ENCODE data around the gene CABP2. TPM values are rescaled to one million over a fixed set of nuclear protein-coding genes. Genes with fewer than 3 reads are reported as not detected.

Gene CABP2
- total RNA-seq, 1 donor from 2014 or later = not detected

GRCh38 chr11:67542169-67542568 is 18.9 kb upstream of the CABP2 start:
- no peaks in the 10 kb centered on the region for H3K27me3 ChIP-seq (ENCODE audit: control insufficient read depth, insufficient read depth, low read length)
- no peaks in the 10 kb centered on the region for H3K36me3 ChIP-seq (ENCODE audit: control insufficient read depth, insufficient read depth, low read length)
- FAIRE-seq (no peak), DNase-seq (ENCODE audit: low read depth) (no peak)
- TF ChIP-seq CTCF (IDR thresholded peaks at IDR 0.05; ENCODE audit: insufficient read depth, low read length, severe bottlenecking) = no peak
- H3K4me3 ChIP-seq (ENCODE audit: low read depth, low read length) = no peak overlapping the region

GRCh38 chr11:67541198-67541597 is 18.0 kb upstream of the CABP2 start:
- FAIRE-seq (no peak), DNase-seq (ENCODE audit: low read depth) (no peak)
- TF ChIP-seq CTCF (IDR thresholded peaks at IDR 0.05; ENCODE audit: insufficient read depth, low read length, severe bottlenecking) = no peak
- Histone ChIP-seq H3K4me3 (ENCODE audit: low read depth, low read length) (no peak overlapping the region), H3K36me3 (ENCODE audit: control insufficient read depth, insufficient read depth, low read length) (no peaks in the 10 kb centered on the region), H3K27me3 (ENCODE audit: control insufficient read depth, insufficient read depth, low read length) (no peaks in the 10 kb centered on the region)

GRCh38 chr11:67539550-67539949 is 16.3 kb upstream of the CABP2 start:
- TF ChIP-seq CTCF (IDR thresholded peaks at IDR 0.05; ENCODE audit: insufficient read depth, low read length, severe bottlenecking) = no peak
- Histone ChIP-seq H3K4me3 (ENCODE audit: low read depth, low read length) (no peak overlapping the region), H3K36me3 (ENCODE audit: control insufficient read depth, insufficient read depth, low read length) (no peaks in the 10 kb centered on the region), H3K27me3 (ENCODE audit: control insufficient read depth, insufficient read depth, low read length) (no peaks in the 10 kb centered on the region)
- FAIRE-seq (no peak), DNase-seq (ENCODE audit: low read depth) (no peak)

- FAIRE-seq (no peak), DNase-seq (ENCODE audit: low read depth) (no peak)
- Histone ChIP-seq H3K27me3 (ENCODE audit: control insufficient read depth, insufficient read depth, low read length) (no peaks in the 10 kb centered on the region), H3K4me3 (ENCODE audit: low read depth, low read length) (no peak overlapping the region), H3K36me3 (ENCODE audit: control insufficient read depth, insufficient read depth, low read length) (no peaks in the 10 kb centered on the region)
- TF ChIP-seq CTCF (IDR thresholded peaks at IDR 0.05; ENCODE audit: insufficient read depth, low read length, severe bottlenecking) = no peak
Measured at GRCh38 chr11:67538823-67539505, 15.7 kb upstream of the CABP2 start.

GRCh38 chr11:67538306-67538705 is 15.1 kb upstream of the CABP2 start:
- no peak for FAIRE-seq
- H3K27me3 ChIP-seq (ENCODE audit: control insufficient read depth, insufficient read depth, low read length) = no peaks in the 10 kb centered on the region
- H3K4me3 ChIP-seq (ENCODE audit: low read depth, low read length) = no peak overlapping the region
- H3K36me3 ChIP-seq (ENCODE audit: control insufficient read depth, insufficient read depth, low read length) = no peaks in the 10 kb centered on the region
- DNase-seq (ENCODE audit: low read depth) = no peak
- no peak for TF ChIP-seq CTCF (IDR thresholded peaks at IDR 0.05; ENCODE audit: insufficient read depth, low read length, severe bottlenecking)

GRCh38 chr11:67535561-67535960 is 12.3 kb upstream of the CABP2 start:
- H3K36me3 ChIP-seq (ENCODE audit: control insufficient read depth, insufficient read depth, low read length) = no peaks in the 10 kb centered on the region
- no peak for FAIRE-seq
- no peak for TF ChIP-seq CTCF (IDR thresholded peaks at IDR 0.05; ENCODE audit: insufficient read depth, low read length, severe bottlenecking)
- H3K27me3 ChIP-seq (ENCODE audit: control insufficient read depth, insufficient read depth, low read length) = no peaks in the 10 kb centered on the region
- no peak overlapping the region for H3K4me3 ChIP-seq (ENCODE audit: low read depth, low read length)
- DNase-seq (ENCODE audit: low read depth) = no peak
